Measurements from ENCODE around the gene ZNF710.

Gene ZNF710

GRCh38 chr15:90043530-90044010, 42.4 kb downstream of the ZNF710 start:
- DNase-seq: no peak
- Histone ChIP-seq H3K4ac (ENCODE audit: low read depth, low read length) (no peak overlapping the region), H4K91ac (ENCODE audit: low read depth, low read length) (no peak overlapping the region), H3K9me3 (ENCODE audit: insufficient read depth, low read depth, low read length) (no peaks in the 10 kb centered on the region), H2AK5ac (ENCODE audit: low read length) (no peak overlapping the region), H3K79me1 (ENCODE audit: low read length) (no peaks in the 10 kb centered on the region), H3K23ac (ENCODE audit: low read length) (no peak overlapping the region), H3K36me3 (ENCODE audit: control insufficient read depth in 1 of 2, insufficient read depth in 2 of 2, low read length in 2 of 2) (peaks cover 4% of the 10 kb centered on the region in 2 experiments), H3K4me1 (ENCODE audit: control insufficient read depth in 1 of 2, insufficient read depth in 2 of 2, low read length in 2 of 2) (peaks cover 0 to 7% of the 10 kb centered on the region in 2 experiments), H4K12ac (ENCODE audit: low read depth, low read length) (no peak overlapping the region), H3K27ac (ENCODE audit: low read depth, low read length) (no peak overlapping the region), H3K79me2 (ENCODE audit: control insufficient read depth, insufficient read depth, low read length, poor library complexity) (peaks cover 2% of the 10 kb centered on the region), H3K27me3 (ENCODE audit: insufficient read depth, low read length) (no peaks in the 10 kb centered on the region), H4K8ac (ENCODE audit: low read depth, low read length) (no peak overlapping the region), H2BK5ac (ENCODE audit: low read depth, low read length, poor library complexity) (no peak overlapping the region), H2BK12ac (ENCODE audit: low read length) (no peak overlapping the region), H3K14ac (ENCODE audit: low read length) (no peak overlapping the region), H3K4me2 (ENCODE audit: low read length) (no peak overlapping the region), H2BK120ac (ENCODE audit: insufficient read depth, low read length, poor library complexity) (no peak overlapping the region), H3K4me3 (ENCODE audit: low read depth, low read length) (no peak overlapping the region), H2AFZ (ENCODE audit: insufficient read depth, low read length, poor library complexity) (no peak overlapping the region), H3K9ac (ENCODE audit: low read length) (no peak overlapping the region), H3K18ac (ENCODE audit: low read length) (no peak overlapping the region)
- no CpG with 5 or more reads among the region's 5 CpGs for WGBS (ENCODE audit: extremely low coverage, insufficient coverage, insufficient read length)

DNA sequence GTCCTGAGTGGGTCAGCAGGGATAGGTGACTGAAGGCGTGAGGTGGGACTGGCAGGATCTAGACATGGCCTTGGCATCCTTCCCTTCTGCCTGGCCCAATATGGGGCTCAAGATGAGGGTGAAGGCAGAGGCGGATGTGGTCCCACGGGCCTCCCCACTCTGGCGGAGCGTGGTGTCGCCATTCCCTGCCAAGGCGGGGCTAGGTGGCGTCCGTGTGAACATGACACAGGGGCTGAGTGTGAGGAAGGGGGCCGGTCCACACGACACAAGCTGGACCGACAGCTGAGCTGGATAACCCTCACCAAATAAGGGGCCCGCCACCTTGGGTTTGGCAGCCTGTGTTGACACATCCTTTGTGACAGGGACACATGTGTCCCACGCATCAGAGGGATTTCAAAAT, 43.1 kb downstream of the ZNF710 start:
- H3K4me3 ChIP-seq (ENCODE audit: low read depth, low read length): no peak overlapping the region
- H4K91ac ChIP-seq (ENCODE audit: low read depth, low read length): no peak overlapping the region
- H2BK12ac ChIP-seq (ENCODE audit: low read length): no peak overlapping the region
- H3K4me2 ChIP-seq (ENCODE audit: low read length): no peak overlapping the region
- no peak overlapping the region for H4K12ac ChIP-seq (ENCODE audit: low read depth, low read length)
- no peak overlapping the region for H3K18ac ChIP-seq (ENCODE audit: low read length)
- H3K79me2 ChIP-seq (ENCODE audit: control insufficient read depth, insufficient read depth, low read length, poor library complexity): peaks cover 2% of the 10 kb centered on the region
- peaks cover 0 to 7% of the 10 kb centered on the region in 2 experiments for H3K4me1 ChIP-seq (ENCODE audit: control insufficient read depth in 1 of 2, insufficient read depth in 2 of 2, low read length in 2 of 2)
- WGBS (ENCODE audit: extremely low coverage, insufficient coverage, insufficient read length): no CpG with 5 or more reads among the region's 14 CpGs
- H3K9me3 ChIP-seq (ENCODE audit: insufficient read depth, low read depth, low read length): no peaks in the 10 kb centered on the region
- no peak overlapping the region for H2AFZ ChIP-seq (ENCODE audit: insufficient read depth, low read length, poor library complexity)
- H2AK5ac ChIP-seq (ENCODE audit: low read length): no peak overlapping the region
- no peak overlapping the region for H3K9ac ChIP-seq (ENCODE audit: low read length)
- H2BK5ac ChIP-seq (ENCODE audit: low read depth, low read length, poor library complexity): no peak overlapping the region
- H3K23ac ChIP-seq (ENCODE audit: low read length): no peak overlapping the region
- no peaks in the 10 kb centered on the region for H3K79me1 ChIP-seq (ENCODE audit: low read length)
- no peak overlapping the region for H4K8ac ChIP-seq (ENCODE audit: low read depth, low read length)
- H3K27me3 ChIP-seq (ENCODE audit: insufficient read depth, low read length): no peaks in the 10 kb centered on the region
- H2BK120ac ChIP-seq (ENCODE audit: insufficient read depth, low read length, poor library complexity): no peak overlapping the region
- no peak overlapping the region for H3K27ac ChIP-seq (ENCODE audit: low read depth, low read length)
- H3K36me3 ChIP-seq (ENCODE audit: control insufficient read depth in 1 of 2, insufficient read depth in 2 of 2, low read length in 2 of 2): peaks cover 4% of the 10 kb centered on the region in 2 experiments
- H3K14ac ChIP-seq (ENCODE audit: low read length): no peak overlapping the region
- no peak for DNase-seq
- no peak overlapping the region for H3K4ac ChIP-seq (ENCODE audit: low read depth, low read length)

- H3K4ac ChIP-seq (ENCODE audit: low read depth, low read length): no peak overlapping the region
- H2BK12ac ChIP-seq (ENCODE audit: low read length): no peak overlapping the region
- no peak overlapping the region for H3K4me2 ChIP-seq (ENCODE audit: low read length)
- H3K18ac ChIP-seq (ENCODE audit: low read length): no peak overlapping the region
- H3K4me3 ChIP-seq (ENCODE audit: low read depth, low read length): no peak overlapping the region
- H3K9me3 ChIP-seq (ENCODE audit: insufficient read depth, low read depth, low read length): no peaks in the 10 kb centered on the region
- peaks cover 2% of the 10 kb centered on the region for H3K79me2 ChIP-seq (ENCODE audit: control insufficient read depth, insufficient read depth, low read length, poor library complexity)
- no peak overlapping the region for H4K8ac ChIP-seq (ENCODE audit: low read depth, low read length)
- H3K79me1 ChIP-seq (ENCODE audit: low read length): no peaks in the 10 kb centered on the region
- no CpG with 5 or more reads among the region's 4 CpGs for WGBS (ENCODE audit: extremely low coverage, insufficient coverage, insufficient read length)
- no peaks in the 10 kb centered on the region for H3K27me3 ChIP-seq (ENCODE audit: insufficient read depth, low read length)
- no peak overlapping the region for H4K91ac ChIP-seq (ENCODE audit: low read depth, low read length)
- H2AFZ ChIP-seq (ENCODE audit: insufficient read depth, low read length, poor library complexity): no peak overlapping the region
- H3K36me3 ChIP-seq (ENCODE audit: control insufficient read depth in 1 of 2, insufficient read depth in 2 of 2, low read length in 2 of 2): peaks cover 4% of the 10 kb centered on the region in 2 experiments
- no peak overlapping the region for H2BK5ac ChIP-seq (ENCODE audit: low read depth, low read length, poor library complexity)
- H3K4me1 ChIP-seq (ENCODE audit: control insufficient read depth in 1 of 2, insufficient read depth in 2 of 2, low read length in 2 of 2): peaks cover 0 to 7% of the 10 kb centered on the region in 2 experiments
- no peak for DNase-seq
- no peak overlapping the region for H4K12ac ChIP-seq (ENCODE audit: low read depth, low read length)
- no peak overlapping the region for H3K9ac ChIP-seq (ENCODE audit: low read length)
- no peak overlapping the region for H2AK5ac ChIP-seq (ENCODE audit: low read length)
- H3K14ac ChIP-seq (ENCODE audit: low read length): no peak overlapping the region
- H2BK120ac ChIP-seq (ENCODE audit: insufficient read depth, low read length, poor library complexity): no peak overlapping the region
- no peak overlapping the region for H3K23ac ChIP-seq (ENCODE audit: low read length)
- H3K27ac ChIP-seq (ENCODE audit: low read depth, low read length): no peak overlapping the region
Measured at GRCh38 chr15:90044916-90045371, 43.8 kb downstream of the ZNF710 start.

DNA sequence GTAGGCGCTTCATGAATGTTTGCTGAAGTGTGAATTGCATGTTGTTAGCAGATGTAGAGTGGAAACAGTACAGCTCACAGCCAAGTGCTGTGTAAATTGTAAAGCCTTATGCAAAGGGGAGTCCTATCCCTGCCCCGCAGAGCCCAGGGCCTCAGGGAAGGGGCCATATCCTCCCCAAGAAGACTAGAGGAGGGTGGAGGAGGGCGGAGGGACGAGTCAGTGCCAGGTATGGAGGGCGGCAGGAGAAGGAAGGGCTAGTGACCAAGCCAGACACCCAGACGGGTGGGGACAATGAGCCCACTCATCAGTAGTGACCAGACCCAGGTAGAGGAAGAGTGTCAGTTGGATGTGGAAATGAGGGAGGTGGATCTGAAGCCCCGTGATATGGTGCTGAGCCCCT, 45.2 kb downstream of the ZNF710 start:
- H3K18ac ChIP-seq (ENCODE audit: low read length): no peak overlapping the region
- no CpG with 5 or more reads among the region's 7 CpGs for WGBS (ENCODE audit: extremely low coverage, insufficient coverage, insufficient read length)

More for the DNA sequence above, 45.2 kb downstream of the ZNF710 start:
- no peak overlapping the region for H4K12ac ChIP-seq (ENCODE audit: low read depth, low read length)
- no peak overlapping the region for H3K23ac ChIP-seq (ENCODE audit: low read length)
- H3K9ac ChIP-seq (ENCODE audit: low read length): no peak overlapping the region
- peaks cover 0 to 7% of the 10 kb centered on the region in 2 experiments for H3K4me1 ChIP-seq (ENCODE audit: control insufficient read depth in 1 of 2, insufficient read depth in 2 of 2, low read length in 2 of 2)
- no peak overlapping the region for H3K4me3 ChIP-seq (ENCODE audit: low read depth, low read length)
- no peak overlapping the region for H3K4ac ChIP-seq (ENCODE audit: low read depth, low read length)
- H2BK12ac ChIP-seq (ENCODE audit: low read length): no peak overlapping the region
- no peak overlapping the region for H3K4me2 ChIP-seq (ENCODE audit: low read length)
- peaks cover 2% of the 10 kb centered on the region for H3K79me2 ChIP-seq (ENCODE audit: control insufficient read depth, insufficient read depth, low read length, poor library complexity)
- H4K8ac ChIP-seq (ENCODE audit: low read depth, low read length): no peak overlapping the region
- DNase-seq: no peak
- peaks cover 4% of the 10 kb centered on the region in 2 experiments for H3K36me3 ChIP-seq (ENCODE audit: control insufficient read depth in 1 of 2, insufficient read depth in 2 of 2, low read length in 2 of 2)
- H3K9me3 ChIP-seq (ENCODE audit: insufficient read depth, low read depth, low read length): no peaks in the 10 kb centered on the region
- H3K14ac ChIP-seq (ENCODE audit: low read length): no peak overlapping the region
- H2BK120ac ChIP-seq (ENCODE audit: insufficient read depth, low read length, poor library complexity): no peak overlapping the region
- no peak overlapping the region for H2AK5ac ChIP-seq (ENCODE audit: low read length)
- H3K27ac ChIP-seq (ENCODE audit: low read depth, low read length): no peak overlapping the region
- H2BK5ac ChIP-seq (ENCODE audit: low read depth, low read length, poor library complexity): no peak overlapping the region
- H2AFZ ChIP-seq (ENCODE audit: insufficient read depth, low read length, poor library complexity): no peak overlapping the region
- H3K79me1 ChIP-seq (ENCODE audit: low read length): no peaks in the 10 kb centered on the region
- no peaks in the 10 kb centered on the region for H3K27me3 ChIP-seq (ENCODE audit: insufficient read depth, low read length)
- no peak overlapping the region for H4K91ac ChIP-seq (ENCODE audit: low read depth, low read length)

All from trophoblast cell (in vitro differentiated cells and primary cell).